AG09309 (cell line): Measurements from ENCODE around the gene NSMCE4A.
"Not testable (repeated sequence)": the region's sequence is repeated elsewhere in the genome, so short reads cannot be mapped to it uniquely, and the experiment has no call there.

Source experiments
- DNase-seq: peaks from one replicate; pipeline ENCODE4 v3.0.0-alpha.2; 2010; ENCODE audit warnings: low read depth
- H3K4me3 ChIP-seq: 2 replicates; pipeline ENCODE4 v1.5.1; 2011; ENCODE audit warnings: mild to moderate bottlenecking, low read depth, low read length, moderate library complexity; ENCODE audit not compliant: control insufficient read depth
- TF ChIP-seq, protein P1 (sequence below): IDR thresholded peaks from 2 replicates; pipeline ENCODE4 v1.5.1; 2011; ENCODE audit warnings: mild to moderate bottlenecking, low read depth, low read length, inconsistent platforms; ENCODE audit not compliant: insufficient read depth, control insufficient read depth; ENCODE audit errors: missing control alignments

NSMCE4A gene

DNA sequence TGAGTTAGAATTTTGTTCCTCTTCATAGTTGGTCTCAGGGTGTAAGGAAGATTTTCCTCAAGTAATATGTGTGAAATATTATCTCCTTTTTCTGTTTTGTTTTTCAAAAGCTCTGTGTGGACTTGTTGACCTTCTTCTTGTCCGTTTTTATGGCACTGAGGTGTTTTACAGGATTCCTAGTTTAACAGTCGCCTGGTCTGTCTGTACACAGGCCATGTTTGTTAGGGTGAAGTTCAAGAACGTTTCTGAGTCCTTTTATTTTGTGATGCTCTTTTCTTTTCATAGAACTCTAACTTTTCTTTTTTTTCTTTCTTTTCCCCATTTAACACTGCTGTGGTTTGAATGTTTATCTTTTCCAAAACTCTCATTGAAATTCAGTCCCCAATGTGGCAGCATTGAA, 32.4 kb upstream of the NSMCE4A start:
- TF ChIP-seq, protein P1, sequence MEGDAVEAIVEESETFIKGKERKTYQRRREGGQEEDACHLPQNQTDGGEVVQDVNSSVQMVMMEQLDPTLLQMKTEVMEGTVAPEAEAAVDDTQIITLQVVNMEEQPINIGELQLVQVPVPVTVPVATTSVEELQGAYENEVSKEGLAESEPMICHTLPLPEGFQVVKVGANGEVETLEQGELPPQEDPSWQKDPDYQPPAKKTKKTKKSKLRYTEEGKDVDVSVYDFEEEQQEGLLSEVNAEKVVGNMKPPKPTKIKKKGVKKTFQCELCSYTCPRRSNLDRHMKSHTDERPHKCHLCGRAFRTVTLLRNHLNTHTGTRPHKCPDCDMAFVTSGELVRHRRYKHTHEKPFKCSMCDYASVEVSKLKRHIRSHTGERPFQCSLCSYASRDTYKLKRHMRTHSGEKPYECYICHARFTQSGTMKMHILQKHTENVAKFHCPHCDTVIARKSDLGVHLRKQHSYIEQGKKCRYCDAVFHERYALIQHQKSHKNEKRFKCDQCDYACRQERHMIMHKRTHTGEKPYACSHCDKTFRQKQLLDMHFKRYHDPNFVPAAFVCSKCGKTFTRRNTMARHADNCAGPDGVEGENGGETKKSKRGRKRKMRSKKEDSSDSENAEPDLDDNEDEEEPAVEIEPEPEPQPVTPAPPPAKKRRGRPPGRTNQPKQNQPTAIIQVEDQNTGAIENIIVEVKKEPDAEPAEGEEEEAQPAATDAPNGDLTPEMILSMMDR, result no peak
- no peak for DNase-seq
- H3K4me3 ChIP-seq, result no peak overlapping the region

DNA sequence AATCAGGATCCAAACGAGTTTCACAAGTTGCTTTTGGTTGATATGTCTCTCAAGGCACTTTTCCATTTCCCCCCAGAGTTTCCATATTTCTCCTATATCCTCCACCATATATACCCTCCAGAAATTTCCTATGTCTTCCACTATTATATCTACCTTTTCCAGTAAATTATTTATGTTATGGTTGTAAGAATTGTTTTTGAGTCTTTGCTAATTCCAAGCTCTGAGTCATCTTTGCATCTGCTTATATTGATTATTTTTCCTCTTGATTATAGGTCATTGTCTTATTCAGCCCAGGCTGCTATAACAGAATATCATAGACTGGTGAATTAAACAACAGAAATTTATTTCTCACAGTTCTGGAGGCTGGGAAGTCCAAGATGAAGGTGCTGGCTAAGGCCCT, 26.7 kb upstream of the NSMCE4A start:
- no peak overlapping the region for H3K4me3 ChIP-seq
- TF ChIP-seq, protein P1, result no peak
- no peak for DNase-seq

DNA sequence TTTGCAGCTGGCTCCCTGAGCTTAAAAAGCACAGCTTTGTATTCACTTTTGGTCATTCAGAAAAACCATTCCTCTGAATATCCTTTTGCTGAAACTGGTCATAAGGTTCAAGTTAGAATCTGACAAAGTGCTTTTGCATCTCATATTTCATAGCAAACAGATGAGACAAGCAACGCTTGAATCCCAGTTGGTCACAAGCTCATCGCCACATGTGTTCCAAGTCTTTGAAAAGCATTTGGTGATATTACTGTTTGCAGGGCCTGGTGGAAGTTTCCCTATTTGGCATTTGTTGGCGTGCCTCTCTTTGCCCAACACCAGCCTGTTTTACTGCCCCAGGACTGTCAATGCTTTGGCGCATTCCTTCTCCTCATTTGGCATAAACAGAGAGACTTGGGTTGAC, 24.3 kb upstream of the NSMCE4A start:
- H3K4me3 ChIP-seq, result no peak overlapping the region
- DNase-seq, result no peak
- TF ChIP-seq, protein P1, result no peak

DNA sequence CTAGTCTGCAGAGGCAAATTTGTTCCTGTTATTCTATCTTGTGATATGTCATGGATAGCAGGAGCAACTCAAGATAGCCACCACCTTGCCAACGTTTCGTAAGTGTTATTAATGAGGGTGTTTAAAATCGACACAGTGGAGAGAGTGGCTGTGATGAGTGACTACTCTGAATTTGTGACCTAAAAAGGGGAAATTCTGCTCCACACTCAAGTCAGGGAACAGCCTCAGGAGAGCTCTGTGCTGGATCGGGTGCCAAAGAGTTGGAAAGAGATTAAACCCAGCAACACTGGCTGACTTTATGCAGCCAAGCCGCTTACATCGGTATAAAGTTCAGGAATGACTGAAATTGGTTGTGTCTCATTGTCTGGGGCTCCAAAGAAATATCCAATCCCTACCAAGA, 23.4 kb upstream of the NSMCE4A start:
- TF ChIP-seq, protein P1, result no peak
- H3K4me3 ChIP-seq, result no peak overlapping the region
- no peak for DNase-seq

DNA sequence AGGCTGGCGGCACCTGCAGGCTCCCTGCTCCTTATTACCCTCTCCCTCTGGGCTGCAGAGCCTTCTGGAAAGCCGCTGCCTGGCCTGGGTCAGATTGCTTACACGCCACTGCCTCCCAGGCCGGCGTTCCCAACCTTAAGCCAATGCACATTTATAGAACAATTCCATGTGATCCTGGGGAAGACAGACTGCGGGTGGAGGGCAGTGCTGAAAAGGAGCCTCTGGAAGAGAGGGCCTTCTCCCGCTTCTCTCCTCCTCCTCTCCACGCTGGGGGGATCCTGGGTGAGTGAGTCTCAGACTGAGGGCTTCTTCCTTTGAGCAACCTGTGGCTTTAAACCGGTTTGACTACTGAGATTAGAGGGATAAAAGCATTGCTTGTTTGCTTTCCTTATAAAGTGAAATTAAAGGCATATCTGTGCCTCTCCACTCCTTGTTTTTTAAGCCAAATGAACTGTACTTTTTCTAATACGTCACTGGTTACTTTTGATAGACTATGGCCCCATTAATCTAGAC, 19.5 kb upstream of the NSMCE4A start:
- no peak for DNase-seq
- TF ChIP-seq, protein P1, result no peak
- no peak overlapping the region for H3K4me3 ChIP-seq

DNA sequence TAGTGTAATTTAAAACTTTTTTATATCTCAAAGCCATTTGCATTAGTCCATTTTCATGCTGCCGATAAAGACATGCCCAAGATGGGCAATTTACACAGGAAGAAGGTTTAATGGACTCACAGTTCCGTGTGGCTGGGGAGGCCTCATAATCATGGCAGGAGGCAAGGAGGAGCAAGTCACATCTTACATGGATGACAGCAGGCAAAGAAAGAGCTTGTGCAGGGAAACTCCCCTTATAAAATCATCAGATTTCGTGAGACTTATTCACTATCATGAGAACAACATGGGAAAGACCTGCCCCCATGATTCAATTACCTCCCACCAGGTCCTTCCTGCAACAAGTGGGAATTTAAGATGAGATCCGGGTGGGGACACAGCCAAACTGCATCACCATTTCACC, 16.7 kb upstream of the NSMCE4A start:
- not testable (repeated sequence) for H3K4me3 ChIP-seq, DNase-seq

DNA sequence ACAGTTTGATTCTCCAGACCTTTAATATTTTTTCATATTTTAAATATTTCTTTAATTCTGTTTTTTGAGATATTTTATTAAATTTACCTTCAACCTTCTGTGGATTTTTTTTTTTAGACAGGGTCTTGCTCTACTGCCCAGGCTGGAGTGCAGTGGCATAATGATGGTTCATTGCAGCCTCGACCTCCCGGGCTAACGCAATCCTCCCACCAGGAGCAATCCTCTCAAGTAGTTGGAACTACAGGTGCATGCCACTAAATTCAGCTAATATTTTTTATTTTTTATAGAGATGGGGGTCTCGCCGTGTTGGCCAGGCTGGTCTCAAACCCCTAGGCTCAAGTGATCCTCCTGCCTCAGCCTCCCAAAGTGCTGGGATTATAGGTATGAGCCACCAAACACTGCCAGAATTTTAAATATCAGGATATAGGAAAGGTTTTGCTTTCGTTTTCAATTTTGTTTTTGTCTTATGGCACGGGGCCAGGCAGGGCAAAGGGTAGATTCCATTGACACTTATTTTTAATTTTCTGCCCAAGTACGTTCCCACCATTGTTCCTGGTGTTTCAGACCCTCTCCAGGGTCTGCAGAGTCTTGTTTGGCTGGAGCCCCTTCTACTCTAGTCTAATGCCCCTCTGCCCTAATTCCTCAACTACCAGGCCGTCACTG, 15.1 kb upstream of the NSMCE4A start:
- TF ChIP-seq, protein P1, result no peak
- no peak for DNase-seq
- no peak overlapping the region for H3K4me3 ChIP-seq
